K562 (cell line): ENCODE results near the gene COL1A2. TPM values are rescaled to one million over a fixed set of nuclear protein-coding genes. Genes with fewer than 3 reads are reported as not detected.

Experiments used
- CREM ChIP-seq: IDR thresholded peaks from 2 replicates; pipeline ENCODE4 v1.6.1; 2014; ENCODE audit warnings: antibody characterized with exemption, low read depth
- DACH1 ChIP-seq: fragments of 450-650 bp; IDR thresholded peaks from 2 replicates; pipeline ENCODE4 v1.6.1; 2018; ENCODE audit not compliant: partially characterized antibody
- KDM5B ChIP-seq: fragments of 200-600 bp; sonication (generic); IDR thresholded peaks from 2 replicates; pipeline ENCODE4 v1.6.1; 2012; ENCODE audit warnings: low read depth, mild to moderate bottlenecking, moderate library complexity, low read length, control low read depth, inconsistent platforms; ENCODE audit not compliant: insufficient replicate concordance
- MAFG ChIP-seq: fragments of 450-650 bp; conservative IDR thresholded peaks from 2 replicates; pipeline ENCODE4 v1.6.1; 2016; ENCODE audit warnings: missing genetic modification characterization, missing compliant biosample characterization
- MAFK ChIP-seq: IDR thresholded peaks from 2 replicates; pipeline ENCODE4 v1.6.1; 2011; ENCODE audit warnings: low read length, improper control_type of control experiment
- POLR2A ChIP-seq: fragments of 450-650 bp; conservative IDR thresholded peaks from 2 replicates; pipeline ENCODE4 v1.6.1; 2016
- PRPF4 ChIP-seq: fragments of 200-400 bp; formaldehyde crosslinking; IDR thresholded peaks from one replicate; pipeline ENCODE4 v1.6.1; 2017; ENCODE audit warnings: low read length, low read depth, mild to moderate bottlenecking; ENCODE audit not compliant: insufficient read depth, poor library complexity, severe bottlenecking
- REST ChIP-seq, 2 experiments: fragments of 450-650 bp; formaldehyde crosslinking in 1 of 2; IDR thresholded peaks; 2 replicates each; pipeline versions ENCODE4 v1.4.0 to v1.6.1; 2014 to 2020; ENCODE audit warnings: mild to moderate bottlenecking in 2 of 2, borderline replicate concordance in 1 of 2, low read depth in 1 of 2
- SMARCA5 ChIP-seq: fragments of 450-650 bp; IDR thresholded peaks from 2 replicates; pipeline ENCODE4 v1.6.1; 2016
- SMC3 ChIP-seq: conservative IDR thresholded peaks from 2 replicates; pipeline ENCODE4 v1.6.1; 2011; ENCODE audit warnings: low read depth, low read length, improper control_type of control experiment; ENCODE audit not compliant: insufficient read depth
- SRSF1 ChIP-seq: fragments of 200-400 bp; formaldehyde crosslinking; IDR thresholded peaks from 2 replicates; pipeline ENCODE4 v1.6.1; 2017; ENCODE audit warnings: mild to moderate bottlenecking, low read depth, low read length, moderate library complexity
- ZNF174 ChIP-seq: fragments of 250-450 bp; sonication (Bioruptor Pico); IDR thresholded peaks from 2 replicates; pipeline ENCODE4 v1.4.0; 2020; ENCODE audit warnings: mild to moderate bottlenecking
- ZNF282 ChIP-seq: sonication (generic); formaldehyde crosslinking; IDR thresholded peaks from 2 replicates; pipeline ENCODE4 v1.8.1; 2023; ENCODE audit warnings: missing genetic modification reagents
- ZNF445 ChIP-seq: fragments of 250-450 bp; sonication (Bioruptor Pico); IDR thresholded peaks from 2 replicates; pipeline ENCODE4 v1.4.0; 2020; ENCODE audit warnings: low read depth, mild to moderate bottlenecking, moderate library complexity
- ZNF511 ChIP-seq: sonication (generic); formaldehyde crosslinking; IDR thresholded peaks from 2 replicates; pipeline ENCODE4 v1.8.0; 2022; ENCODE audit warnings: mild to moderate bottlenecking, missing genetic modification reagents
- ZNF668 ChIP-seq: fragments of 250-450 bp; sonication (Bioruptor Pico); IDR thresholded peaks from 2 replicates; pipeline ENCODE4 v1.8.0; 2022; ENCODE audit warnings: mild to moderate bottlenecking, inconsistent platforms
- ZSCAN32 ChIP-seq: fragments of 450-650 bp; formaldehyde crosslinking; IDR thresholded peaks from 2 replicates; pipeline ENCODE4 v1.4.0; 2020; ENCODE audit warnings: mild to moderate bottlenecking, moderate library complexity
- polyA plus RNA-seq, 8 experiments: library from polyadenylated mRNA; depleted of rRNA in 4 of 8; stranded (reverse) in 5 of 8; unstranded in 3 of 8; fragments of >200 nt; fragmentation: Nextera tagmentation in 2 of 8; fragmentation: Illumina TruSeq in 1 of 8; extraction: Ambion mirVana in 2 of 8; extraction: Trizol in 1 of 8; gene quantifications; 2 replicates each; pipeline versions ENCODE4 v1.2.1 to v1.2.3, GENCODE V29; 2011 to 2014; ENCODE audit warnings: inconsistent platforms in 1 of 8, missing spikeins in 1 of 8
- total RNA-seq, 7 experiments: library from RNA; depleted of rRNA in 6 of 7; stranded (reverse); fragments of >200 nt in 6 of 7; fragmentation: Illumina TruSeq in 2 of 7; extraction: Trizol in 2 of 7; gene quantifications; 2 replicates each; pipeline versions ENCODE4 v1.2.1 to v1.2.3, GENCODE V29; 2011 to 2021; ENCODE audit warnings: low replicate concordance in 1 of 7
- TF ChIP-seq, protein P1 (sequence below): sonication (generic); formaldehyde crosslinking; IDR thresholded peaks from 2 replicates; pipeline ENCODE4 v1.9.0; 2022; ENCODE audit warnings: mild to moderate bottlenecking, missing genetic modification reagents
- TF ChIP-seq, protein P2 (sequence below): fragments of 450-650 bp; formaldehyde crosslinking; IDR thresholded peaks from 2 replicates; pipeline ENCODE4 v1.4.0; 2020; ENCODE audit warnings: mild to moderate bottlenecking

The COL1A2 gene
- total and polyA plus RNA-seq, 9 of the 15 experiments (the other 6 are each of a cell fraction or from before 2014, with no cell fraction given) = 0.94 to 11.6 (median 1.7) TPM

DNA sequence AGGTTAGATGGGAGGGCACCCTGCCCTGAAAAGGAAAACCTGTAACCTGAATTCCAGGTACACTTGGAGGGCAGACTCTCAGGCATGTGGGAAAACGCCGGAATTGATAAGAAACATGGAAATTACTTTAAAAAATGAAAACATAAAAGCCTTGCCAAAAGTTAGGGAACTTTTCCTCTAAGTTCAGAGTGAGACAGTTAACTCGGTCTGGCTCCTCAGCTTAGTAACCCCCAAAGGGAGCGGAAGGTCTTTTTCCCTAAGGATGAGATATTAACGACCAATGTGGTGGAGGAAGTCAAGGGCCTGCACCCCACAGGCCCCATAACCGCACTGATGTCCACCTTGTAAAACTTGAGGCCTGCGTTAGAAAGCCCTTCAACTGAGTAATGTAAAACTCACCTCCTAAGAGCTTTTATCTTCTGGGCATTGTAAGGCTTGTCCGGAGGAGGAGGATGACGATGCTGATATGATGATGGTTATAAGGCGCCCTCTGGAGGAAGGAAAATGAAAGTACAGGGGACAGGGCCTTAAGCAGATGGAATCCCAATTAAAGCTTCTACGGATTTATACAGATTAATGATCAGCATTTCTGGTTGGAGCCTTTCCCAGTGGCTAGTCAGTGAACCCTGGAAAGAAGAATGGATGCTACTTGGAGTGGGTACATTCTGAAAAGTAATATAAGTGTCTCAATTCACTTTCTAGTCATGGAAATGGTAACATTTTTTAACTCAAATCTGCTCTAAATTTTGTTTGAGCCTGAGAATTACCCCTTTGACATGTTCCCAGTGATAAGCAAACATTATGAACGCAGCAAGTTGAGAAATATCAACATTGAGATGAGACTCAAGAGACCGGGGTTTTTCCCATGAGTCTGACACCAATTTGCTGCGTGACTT is 694 bp downstream of the COL1A2 start (continued):
- TF ChIP-seq REST (IDR thresholded peaks at IDR 0.05; ENCODE audit: borderline replicate concordance) (peak; percentile 77), REST (CRISPR knock-in tag; IDR thresholded peaks at IDR 0.05; ENCODE audit: low read depth) (no peak), SRSF1 (no peak), POLR2A (no peak), KDM5B (no peak), MAFK (peak; percentile 7; the same call in 1 of the 2 replicates), SMARCA5 (no peak), ZNF282 (CRISPR knock-in tag) (no peak), CREM (peak; percentile 57), DACH1 (no peak), ZNF174 (CRISPR knock-in tag) (0 out of 2 replicates have a peak, but pooled peaks have one; percentile 19), PRPF4 (no peak), ZNF445 (CRISPR knock-in tag) (no peak), MAFG (tag) (peak; percentile 63), ZNF668 (no peak), SMC3 (peak; percentile 79), ZSCAN32 (CRISPR knock-in tag) (no peak), ZNF511 (CRISPR knock-in tag) (no peak)
- TF ChIP-seq, protein P1, sequence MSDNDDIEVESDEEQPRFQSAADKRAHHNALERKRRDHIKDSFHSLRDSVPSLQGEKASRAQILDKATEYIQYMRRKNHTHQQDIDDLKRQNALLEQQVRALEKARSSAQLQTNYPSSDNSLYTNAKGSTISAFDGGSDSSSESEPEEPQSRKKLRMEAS (CRISPR knock-in tag) = no peak
- TF ChIP-seq, protein P2, sequence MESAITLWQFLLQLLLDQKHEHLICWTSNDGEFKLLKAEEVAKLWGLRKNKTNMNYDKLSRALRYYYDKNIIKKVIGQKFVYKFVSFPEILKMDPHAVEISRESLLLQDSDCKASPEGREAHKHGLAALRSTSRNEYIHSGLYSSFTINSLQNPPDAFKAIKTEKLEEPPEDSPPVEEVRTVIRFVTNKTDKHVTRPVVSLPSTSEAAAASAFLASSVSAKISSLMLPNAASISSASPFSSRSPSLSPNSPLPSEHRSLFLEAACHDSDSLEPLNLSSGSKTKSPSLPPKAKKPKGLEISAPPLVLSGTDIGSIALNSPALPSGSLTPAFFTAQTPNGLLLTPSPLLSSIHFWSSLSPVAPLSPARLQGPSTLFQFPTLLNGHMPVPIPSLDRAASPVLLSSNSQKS (CRISPR knock-in tag) = no peak
